ENCODE data around the gene LRBA.
A peak's percentile ranks its signal among the peaks of the same experiment; 100 is the strongest.
"Not testable (repeated sequence)": the region's sequence is repeated elsewhere in the genome, so short reads cannot be mapped to it uniquely, and the experiment has no call there.

LRBA gene

DNA sequence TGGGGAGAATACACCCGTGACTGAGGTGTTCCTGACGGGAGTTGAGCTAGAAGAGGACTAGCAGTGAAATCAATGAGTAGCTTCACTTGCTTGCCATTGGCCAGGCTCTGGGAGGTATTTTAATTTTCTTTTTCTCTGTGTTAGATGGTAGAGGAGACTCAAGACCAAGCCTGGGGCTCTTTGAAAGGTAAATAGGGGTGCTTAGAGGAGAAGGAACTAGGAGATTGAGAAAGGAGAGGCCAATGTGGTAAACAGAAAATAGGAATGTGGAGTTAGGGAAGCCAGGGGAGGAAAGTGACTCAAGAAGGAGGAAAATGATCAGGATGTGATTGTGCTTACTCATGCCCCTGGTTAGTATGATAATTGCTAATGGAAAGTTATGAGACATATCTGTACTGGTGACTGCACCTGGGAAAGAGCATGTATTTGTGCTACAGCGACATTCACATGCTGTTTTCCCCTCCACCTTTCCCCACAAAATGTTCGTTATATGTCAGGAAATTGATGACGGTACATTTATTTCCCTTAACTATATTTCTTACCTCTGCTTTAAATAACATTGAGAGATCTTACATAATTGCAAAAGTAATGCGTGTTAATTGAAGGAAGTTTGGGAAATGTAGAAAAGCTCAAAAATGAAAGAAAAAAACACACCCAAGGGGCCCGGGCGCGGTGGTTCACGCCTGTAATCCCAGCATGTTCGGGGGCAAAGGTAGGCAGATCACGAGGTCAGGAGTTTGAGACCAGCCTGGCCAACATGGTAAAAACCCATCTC is 16.9 kb upstream of the LRBA start:
- Histone ChIP-seq H3K27ac (no peak overlapping the region), H3K4me3 (no peak overlapping the region)
- TF ChIP-seq, protein P1, sequence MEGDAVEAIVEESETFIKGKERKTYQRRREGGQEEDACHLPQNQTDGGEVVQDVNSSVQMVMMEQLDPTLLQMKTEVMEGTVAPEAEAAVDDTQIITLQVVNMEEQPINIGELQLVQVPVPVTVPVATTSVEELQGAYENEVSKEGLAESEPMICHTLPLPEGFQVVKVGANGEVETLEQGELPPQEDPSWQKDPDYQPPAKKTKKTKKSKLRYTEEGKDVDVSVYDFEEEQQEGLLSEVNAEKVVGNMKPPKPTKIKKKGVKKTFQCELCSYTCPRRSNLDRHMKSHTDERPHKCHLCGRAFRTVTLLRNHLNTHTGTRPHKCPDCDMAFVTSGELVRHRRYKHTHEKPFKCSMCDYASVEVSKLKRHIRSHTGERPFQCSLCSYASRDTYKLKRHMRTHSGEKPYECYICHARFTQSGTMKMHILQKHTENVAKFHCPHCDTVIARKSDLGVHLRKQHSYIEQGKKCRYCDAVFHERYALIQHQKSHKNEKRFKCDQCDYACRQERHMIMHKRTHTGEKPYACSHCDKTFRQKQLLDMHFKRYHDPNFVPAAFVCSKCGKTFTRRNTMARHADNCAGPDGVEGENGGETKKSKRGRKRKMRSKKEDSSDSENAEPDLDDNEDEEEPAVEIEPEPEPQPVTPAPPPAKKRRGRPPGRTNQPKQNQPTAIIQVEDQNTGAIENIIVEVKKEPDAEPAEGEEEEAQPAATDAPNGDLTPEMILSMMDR (IDR thresholded peaks at IDR 0.05): no peak
- no peak for DNase-seq (ENCODE audit: low spot score)

DNA sequence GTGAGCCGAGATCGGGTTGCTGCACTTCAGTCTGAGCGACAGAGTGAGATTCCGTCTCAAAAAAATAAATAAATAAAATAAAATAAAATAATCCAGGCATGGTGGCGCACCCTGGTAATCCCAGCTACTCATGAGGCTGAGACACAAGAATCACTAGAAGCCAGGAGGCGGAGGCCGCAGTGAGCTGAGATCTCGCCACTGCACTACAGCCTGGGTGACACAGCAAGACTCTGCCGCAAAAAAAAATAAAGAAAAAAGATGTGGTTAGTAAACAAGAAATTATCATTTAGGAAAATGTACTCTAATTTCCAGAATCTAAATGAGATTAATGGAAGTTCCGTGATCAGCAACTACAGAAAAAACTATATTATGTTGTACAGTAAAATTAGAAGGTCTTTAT is 14.5 kb upstream of the LRBA start:
- no peak overlapping the region for H3K27ac ChIP-seq
- TF ChIP-seq, protein P1 (IDR thresholded peaks at IDR 0.05): no peak
- no peak for DNase-seq (ENCODE audit: low spot score)
- H3K4me3 ChIP-seq: no peak overlapping the region

DNA sequence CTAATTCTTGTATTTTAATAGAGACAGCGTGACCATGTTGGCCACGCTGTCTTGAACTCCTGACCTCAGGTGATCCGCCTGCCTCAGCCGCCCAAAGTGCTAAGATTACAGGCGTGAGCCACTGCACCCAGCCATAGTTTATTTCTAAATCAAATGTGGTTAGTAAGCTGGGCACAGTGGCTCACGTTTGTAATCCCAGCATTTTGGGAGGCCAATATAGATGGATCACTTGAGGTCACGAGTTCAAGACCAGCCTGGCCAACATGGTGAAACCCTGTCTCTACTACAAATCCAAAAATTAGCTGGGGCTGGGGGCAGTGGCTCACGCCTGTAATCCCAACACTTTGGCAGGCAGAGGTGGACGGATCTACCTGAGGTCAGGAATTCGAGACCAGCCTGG is 13.9 kb upstream of the LRBA start:
- H3K4me3 ChIP-seq; DNase-seq (ENCODE audit: low spot score); H3K27ac ChIP-seq: not testable (repeated sequence)

DNA sequence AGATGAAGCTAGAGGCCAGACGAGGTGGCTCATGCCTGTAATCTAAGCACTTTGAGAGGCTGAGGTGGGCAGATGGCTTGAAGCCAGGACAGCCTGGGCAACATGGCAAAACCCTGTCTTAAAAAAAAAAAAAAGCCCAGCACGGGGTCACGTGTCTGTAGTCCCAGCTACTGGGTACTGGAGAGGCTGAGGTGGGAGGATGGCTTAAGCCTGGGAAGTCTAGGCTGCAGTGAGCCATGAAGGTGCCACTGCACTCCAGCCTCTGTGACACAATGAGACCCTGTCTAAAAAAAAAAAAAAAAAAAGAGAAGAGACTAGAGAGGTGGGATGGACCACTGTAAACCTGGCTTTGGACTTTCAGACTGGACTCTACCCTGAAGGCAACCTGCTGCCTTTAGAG is 10.7 kb upstream of the LRBA start:
- DNase-seq (ENCODE audit: low spot score): no peak
- H3K4me3 ChIP-seq: no peak overlapping the region
- no peak overlapping the region for H3K27ac ChIP-seq
- TF ChIP-seq, protein P1 (IDR thresholded peaks at IDR 0.05): no peak

DNA sequence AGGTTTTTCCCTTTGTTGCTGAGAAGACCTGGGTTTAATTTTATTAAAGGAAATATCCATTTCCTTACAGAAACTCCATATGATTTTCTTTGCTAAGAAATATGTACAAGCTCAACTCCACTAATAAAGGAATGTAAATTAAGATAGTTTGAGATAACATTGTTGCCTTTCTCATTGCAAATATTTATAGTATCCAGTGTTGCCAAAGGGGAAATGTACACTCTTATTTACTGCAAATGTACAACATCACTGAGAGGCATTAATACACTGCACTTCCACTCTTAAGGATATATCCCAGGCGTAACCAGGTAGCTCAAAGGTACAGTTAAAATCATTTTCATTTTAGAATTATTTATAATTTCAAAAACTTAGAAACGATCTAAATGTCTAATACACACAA is 7.5 kb upstream of the LRBA start:
- DNase-seq (ENCODE audit: low spot score): no peak
- no peak overlapping the region for H3K27ac ChIP-seq
- TF ChIP-seq, protein P1 (IDR thresholded peaks at IDR 0.05): no peak
- H3K4me3 ChIP-seq: no peak overlapping the region

DNA sequence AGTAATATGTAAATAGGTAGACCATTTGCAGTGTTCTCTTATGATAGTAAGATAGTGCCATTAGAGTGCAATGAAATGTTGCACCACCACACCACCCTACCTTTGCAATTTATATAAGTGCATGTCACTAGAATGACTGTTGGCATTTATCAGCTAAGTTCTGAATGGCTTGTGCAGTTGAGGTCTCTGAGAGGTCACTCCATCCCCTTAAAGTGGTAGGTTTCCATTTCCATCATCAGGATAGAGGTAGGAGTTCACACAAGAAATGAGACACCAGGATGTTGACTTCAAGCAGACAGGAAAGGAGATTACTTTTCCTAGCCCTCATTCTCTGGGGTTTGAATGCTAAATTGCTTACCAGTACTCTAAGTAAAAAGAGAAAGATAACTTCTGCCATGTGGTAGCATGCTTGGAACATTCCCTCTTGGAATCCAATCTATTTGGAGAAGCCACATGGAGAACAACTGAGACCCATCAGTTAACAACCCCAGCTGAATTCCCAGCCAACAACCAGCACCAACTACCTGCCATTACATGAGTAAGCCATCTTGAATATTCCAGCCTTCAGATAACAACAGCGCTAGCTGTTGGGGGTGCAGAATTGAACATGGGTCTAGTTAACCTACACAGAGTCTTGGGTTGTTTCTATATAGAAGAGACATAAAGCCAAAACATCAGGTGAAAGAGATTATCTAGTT is 6.7 kb upstream of the LRBA start:
- H3K4me3 ChIP-seq: no peak overlapping the region
- DNase-seq (ENCODE audit: low spot score): no peak
- TF ChIP-seq, protein P1 (IDR thresholded peaks at IDR 0.05): no peak
- H3K27ac ChIP-seq: no peak overlapping the region

DNA sequence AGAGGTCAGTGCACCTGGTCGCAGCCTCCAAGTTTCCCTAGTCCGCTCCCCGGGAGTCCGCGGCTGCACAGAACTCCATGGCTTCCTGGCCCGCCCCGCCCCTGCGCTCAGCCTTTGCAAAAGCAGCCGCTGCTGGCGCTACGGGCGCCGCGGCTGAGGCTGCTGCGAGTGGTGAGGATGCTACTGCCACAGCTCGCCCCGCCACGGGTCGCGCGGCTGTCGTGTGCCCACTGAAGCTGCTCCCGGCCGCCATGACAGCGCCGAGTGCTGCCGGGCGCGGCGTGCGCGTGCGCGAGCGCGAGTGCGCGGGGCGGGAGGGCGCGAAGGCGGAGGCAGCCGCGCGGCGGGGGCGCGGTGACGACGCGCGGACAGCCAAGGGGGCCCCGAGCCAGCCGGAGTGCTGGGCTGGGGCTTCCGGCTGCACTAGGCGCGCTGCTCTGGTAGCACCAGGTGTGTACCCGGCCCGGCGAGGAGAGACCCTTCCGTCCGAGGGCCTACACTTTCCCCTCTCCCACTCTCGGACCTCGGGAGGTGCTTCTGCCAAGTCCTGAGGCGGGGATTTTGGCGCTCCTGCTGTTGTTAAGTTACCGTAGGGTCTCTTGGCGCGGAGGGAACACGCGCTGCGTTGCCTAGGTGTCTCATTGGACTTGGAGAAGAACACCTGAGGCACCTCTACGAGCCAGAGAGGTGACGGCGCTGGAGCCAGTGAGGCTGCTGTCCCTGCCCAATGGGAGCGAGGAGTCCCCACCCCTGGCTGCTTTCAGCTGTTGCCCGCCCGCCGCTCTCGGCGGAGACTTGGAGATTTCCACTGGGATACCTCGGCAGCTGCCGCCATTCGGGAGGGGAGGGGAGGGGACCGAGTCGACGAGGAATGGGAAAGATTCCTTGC is 619 bp upstream of the LRBA start:
- peak overlapping the region; percentile 72 to 93 for H3K27ac ChIP-seq
- TF ChIP-seq, protein P1 (IDR thresholded peaks at IDR 0.05): no peak
- peak overlapping the region; percentile 97 for H3K4me3 ChIP-seq
- peak; percentile 77 for DNase-seq (ENCODE audit: low spot score)
